ENCODE data around the gene PRRT3. TPM values are rescaled to one million over a fixed set of nuclear protein-coding genes. Genes with fewer than 3 reads are reported as not detected.

Gene PRRT3
- total and polyA plus RNA-seq, 2 of the 13 experiments (the other 11 are each of a cell fraction or from before 2014, with no cell fraction given) = 0.22 to 0.44 TPM

DNA sequence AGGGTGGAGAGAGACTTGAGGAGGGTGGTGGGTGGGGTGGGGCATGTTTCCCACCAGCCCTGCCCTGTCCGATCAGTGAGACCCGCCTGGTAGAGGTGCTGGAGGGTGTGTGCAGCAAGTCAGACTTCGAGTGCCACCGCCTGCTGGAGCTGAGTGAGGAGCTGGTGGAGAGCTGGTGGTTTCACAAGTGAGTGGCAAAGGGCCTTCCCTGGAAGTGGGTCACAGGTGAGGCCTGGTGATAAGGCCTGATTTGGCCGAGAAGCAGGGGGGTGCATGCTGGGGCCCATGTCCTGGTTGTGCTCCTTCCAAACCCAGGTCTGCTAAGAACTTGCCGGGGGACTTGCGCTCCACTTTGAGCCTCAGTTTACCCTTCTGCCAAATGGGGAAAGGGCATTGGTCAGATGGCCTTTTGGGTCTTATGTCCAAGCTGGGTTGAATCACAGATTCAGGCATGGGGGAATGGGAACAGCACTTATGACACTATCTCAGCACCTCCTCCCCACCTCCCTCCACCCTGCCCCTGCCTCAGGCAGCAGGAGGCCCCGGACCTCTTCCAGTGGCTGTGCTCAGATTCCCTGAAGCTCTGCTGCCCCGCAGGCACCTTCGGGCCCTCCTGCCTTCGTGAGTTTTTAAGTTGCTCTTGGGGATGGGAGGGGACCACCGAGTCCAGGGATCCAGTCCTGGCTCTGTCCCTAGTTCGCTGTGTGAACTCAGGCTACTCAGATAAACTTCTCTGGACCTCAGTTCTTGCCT lies 14.5 kb downstream of the PRRT3 start:
- no peaks in the 10 kb centered on the region for H4K20me1 ChIP-seq (ENCODE audit: insufficient read depth, low read length)
- POLR2A ChIA-PET = no interaction called here
- BruUV-seq (replicated peaks) = no TSS peak
- ATAC-seq (no peak), DNase-seq (ENCODE audit: low spot score) (no peak), FAIRE-seq (no peak)
- H3K9me3 ChIP-seq (ENCODE audit: low read length) = no peaks in the 10 kb centered on the region
- no peak overlapping the region for H3K27ac ChIP-seq (ENCODE audit: extremely low read length, insufficient read depth, low read length)
- in situ Hi-C loops (cut with HindIII; ENCODE audit: extremely low pct_ligation_motif_present, low pct_unique_long_range_greater_than_20kb) (no loop called here), intact Hi-C loops (cut with micrococcal nuclease; ENCODE audit: unreplicated experiment) (no loop called here)
- H3K27me3 ChIP-seq (ENCODE audit: control insufficient read depth in 1 of 2, insufficient read depth in 2 of 2, low read length in 2 of 2) = no peaks in the 10 kb centered on the region
- H3K4me2 ChIP-seq (ENCODE audit: low read depth, low read length) = no peak overlapping the region
- H3K4me3 ChIP-seq (replicated peaks in 1 of 3; ENCODE audit: insufficient read depth in 1 of 3, low read depth in 2 of 3, low read length in 3 of 3) = no peak overlapping the region
- peaks cover 20% of the 10 kb centered on the region for H3K79me2 ChIP-seq (ENCODE audit: insufficient read depth, low read length)
- TF ChIP-seq CTCF (CRISPR knock-in tag; IDR thresholded peaks at IDR 0.05) (no peak), NFYC (CRISPR knock-in tag; IDR thresholded peaks at IDR 0.05) (no peak), ZNF629 (CRISPR knock-in tag; conservative IDR thresholded peaks at IDR 0.05) (0 out of 2 replicates have a peak, but pooled peaks have one; percentile 34)
- no peak overlapping the region for H2AFZ ChIP-seq (ENCODE audit: low read length)
- 96% methylated on average over 11 of the region's 13 CpGs for whole genome bisulfite sequencing (ENCODE audit: low lambda C conversion rate)
- peaks cover 4 to 23% of the 10 kb centered on the region in 2 experiments; a peak in 4 of 5 replicates for H3K36me3 ChIP-seq (replicated peaks in 1 of 2; ENCODE audit: control insufficient read depth in 1 of 2, insufficient read depth in 2 of 2, low read length in 2 of 2)
- peaks cover 41% of the 10 kb centered on the region for H3K4me1 ChIP-seq (ENCODE audit: insufficient read depth, low read length)
- H3K9ac ChIP-seq (ENCODE audit: insufficient read depth, low read depth, low read length) = no peak overlapping the region
- CTCF ChIA-PET (ENCODE audit: low intra/inter-chr PET ratio, low total read pairs) = no interaction called here

- no peak for TF ChIP-seq U2AF1 (optimal IDR thresholded peaks at IDR 0.05; ENCODE audit: low read depth, low read length)
- 0 out of 2 replicates have a peak, but pooled peaks have one; percentile 9 for TF ChIP-seq RBFOX2 (IDR thresholded peaks at IDR 0.05; ENCODE audit: low read depth, low read length)
- Histone ChIP-seq H3K79me2 (ENCODE audit: insufficient read depth, low read length) (peaks cover 20% of the 10 kb centered on the region), H3K27me3 (ENCODE audit: control insufficient read depth in 1 of 2, insufficient read depth in 2 of 2, low read length in 2 of 2) (no peaks in the 10 kb centered on the region), H3K36me3 (replicated peaks in 1 of 2; ENCODE audit: control insufficient read depth in 1 of 2, insufficient read depth in 2 of 2, low read length in 2 of 2) (peaks cover 2 to 21% of the 10 kb centered on the region in 2 experiments; a peak in 4 of 5 replicates), H3K4me2 (ENCODE audit: low read depth, low read length) (peak overlapping the region; percentile 86; the same call in 1 of the 2 replicates), H2AFZ (ENCODE audit: low read length) (no peak overlapping the region), H3K9me3 (ENCODE audit: low read length) (no peaks in the 10 kb centered on the region), H3K9ac (ENCODE audit: insufficient read depth, low read depth, low read length) (no peak overlapping the region), H4K20me1 (ENCODE audit: insufficient read depth, low read length) (no peaks in the 10 kb centered on the region), H3K4me1 (ENCODE audit: insufficient read depth, low read length) (peaks cover 48% of the 10 kb centered on the region), H3K27ac (ENCODE audit: extremely low read length, insufficient read depth, low read length) (no peak overlapping the region), H3K4me3 (replicated peaks in 1 of 3; ENCODE audit: insufficient read depth in 1 of 3, low read depth in 2 of 3, low read length in 3 of 3) (no peak overlapping the region)
- CTCF ChIA-PET (ENCODE audit: low intra/inter-chr PET ratio, low total read pairs) = no interaction called here
- intact Hi-C loops (cut with micrococcal nuclease; ENCODE audit: unreplicated experiment) (no loop called here), in situ Hi-C loops (cut with HindIII; ENCODE audit: extremely low pct_ligation_motif_present, low pct_unique_long_range_greater_than_20kb) (no loop called here)
- WGBS (ENCODE audit: low lambda C conversion rate) = 99% methylated on average over 5 of the region's 5 CpGs
- POLR2A ChIA-PET = interaction anchor here (2.1 to 7.6 kb wide), 2 partner anchors 21 to 34 kb away, joined by 12 to 120 read pairs; partner anchors contain the start of genes IL17RC and IL17RE
- no peak for FAIRE-seq
- no TSS peak for BruUV-seq (replicated peaks)
- ATAC-seq = no peak
- DNase-seq (ENCODE audit: low spot score) = no peak
Observed at GRCh38 chr3:9935966-9936510, 16.2 kb downstream of the PRRT3 start.

Data from HepG2 (cell line).